HG03439 (cell line): Measurements from ENCODE around the gene EIF3B.
"Not testable (repeated sequence)": the region's sequence is repeated elsewhere in the genome, so short reads cannot be mapped to it uniquely, and the experiment has no call there.

Source experiments
- ATAC-seq: cut with Tn5 transposase; IDR thresholded peaks from one replicate; pipeline ENCODE4 v1.9.1; 2021; ENCODE audit warnings: mild to moderate bottlenecking, moderate library complexity; ENCODE audit not compliant: unreplicated experiment

The EIF3B gene

GRCh38 chr7:2399848-2400587, 45.4 kb downstream of the EIF3B start:
- no peak for ATAC-seq

- ATAC-seq = no peak
Measured at GRCh38 chr7:2402687-2403013, 48.0 kb downstream of the EIF3B start.

GRCh38 chr7:2403014-2403717, 48.5 kb downstream of the EIF3B start, which contains the start of gene CHST12:
Gene CHST12, plus strand, starts transcription at chr7:2403611. Its CDS starts 29,029 bp downstream, at chr7:2432640.
- peak; percentile 48 for ATAC-seq

- peak; percentile 19 for ATAC-seq
Measured at GRCh38 chr7:2403718-2404648, 49.4 kb downstream of the EIF3B start.

GRCh38 chr7:2404714-2405119, 50.1 kb downstream of the EIF3B start:
- no peak for ATAC-seq

GRCh38 chr7:2405201-2405600, 50.6 kb downstream of the EIF3B start:
- no peak for ATAC-seq

- ATAC-seq = peak; percentile 37
Measured at GRCh38 chr7:2405601-2406345, 51.1 kb downstream of the EIF3B start.

- ATAC-seq = no peak
Measured at GRCh38 chr7:2409745-2410414, 55.3 kb downstream of the EIF3B start.

- no peak for ATAC-seq
Measured at GRCh38 chr7:2411049-2411448, 56.4 kb downstream of the EIF3B start.

GRCh38 chr7:2411815-2412586, 57.4 kb downstream of the EIF3B start:
- ATAC-seq = no peak

GRCh38 chr7:2412587-2413201, 58.1 kb downstream of the EIF3B start:
- no peak for ATAC-seq

- ATAC-seq = no peak
Measured at GRCh38 chr7:2416063-2416462, 61.4 kb downstream of the EIF3B start.

- ATAC-seq = no peak
Measured at GRCh38 chr7:2416650-2417049, 62.0 kb downstream of the EIF3B start.

- not testable (repeated sequence) for ATAC-seq
Measured at GRCh38 chr7:2417178-2417577, 62.6 kb downstream of the EIF3B start.

GRCh38 chr7:2417981-2418481, 63.4 kb downstream of the EIF3B start:
- no peak for ATAC-seq

GRCh38 chr7:2420216-2420933, 65.7 kb downstream of the EIF3B start:
- ATAC-seq = no peak

GRCh38 chr7:2421943-2422310, 67.3 kb downstream of the EIF3B start:
- no peak for ATAC-seq

- no peak for ATAC-seq
Measured at GRCh38 chr7:2425749-2426148, 71.1 kb downstream of the EIF3B start.
